ENCODE results near the gene SIPA1L2.

- TF ChIP-seq, protein P1, sequence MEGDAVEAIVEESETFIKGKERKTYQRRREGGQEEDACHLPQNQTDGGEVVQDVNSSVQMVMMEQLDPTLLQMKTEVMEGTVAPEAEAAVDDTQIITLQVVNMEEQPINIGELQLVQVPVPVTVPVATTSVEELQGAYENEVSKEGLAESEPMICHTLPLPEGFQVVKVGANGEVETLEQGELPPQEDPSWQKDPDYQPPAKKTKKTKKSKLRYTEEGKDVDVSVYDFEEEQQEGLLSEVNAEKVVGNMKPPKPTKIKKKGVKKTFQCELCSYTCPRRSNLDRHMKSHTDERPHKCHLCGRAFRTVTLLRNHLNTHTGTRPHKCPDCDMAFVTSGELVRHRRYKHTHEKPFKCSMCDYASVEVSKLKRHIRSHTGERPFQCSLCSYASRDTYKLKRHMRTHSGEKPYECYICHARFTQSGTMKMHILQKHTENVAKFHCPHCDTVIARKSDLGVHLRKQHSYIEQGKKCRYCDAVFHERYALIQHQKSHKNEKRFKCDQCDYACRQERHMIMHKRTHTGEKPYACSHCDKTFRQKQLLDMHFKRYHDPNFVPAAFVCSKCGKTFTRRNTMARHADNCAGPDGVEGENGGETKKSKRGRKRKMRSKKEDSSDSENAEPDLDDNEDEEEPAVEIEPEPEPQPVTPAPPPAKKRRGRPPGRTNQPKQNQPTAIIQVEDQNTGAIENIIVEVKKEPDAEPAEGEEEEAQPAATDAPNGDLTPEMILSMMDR (conservative IDR thresholded peaks at IDR 0.05 in 1 of 2, IDR thresholded peaks at IDR 0.05 in 1 of 2; ENCODE audit: low read depth in 1 of 2, low read length in 2 of 2), result no peak
- no peak for TF ChIP-seq EZH2 (IDR thresholded peaks at IDR 0.05; ENCODE audit: low read length, missing control alignments)
Observed at GRCh38 chr1:232614811-232615210, 15.1 kb downstream of the SIPA1L2 start.
